Upper lobe of right lung (tissue), 1 donor: ENCODE data around the gene ZGLP1. TPM values are rescaled to one million over a fixed set of nuclear protein-coding genes. Genes with fewer than 3 reads are reported as not detected.

Experiments
- ATAC-seq: fragments of 200-7000 bp; cut with Tn5 transposase; one replicate; pipeline ENCODE4 v1.9.1; 2020; ENCODE audit warnings: mild to moderate bottlenecking, moderate library complexity
- DNase-seq: peaks from one replicate; pipeline ENCODE4 v3.0.0-alpha.2; 2020
- H3K27ac ChIP-seq: fragments of 200-600 bp; one replicate; pipeline ENCODE4 v1.8.0; 2022
- H3K27me3 ChIP-seq: fragments of 200-600 bp; one replicate; pipeline ENCODE4 v1.8.0; 2022; ENCODE audit warnings: mild to moderate bottlenecking
- H3K36me3 ChIP-seq: fragments of 200-600 bp; one replicate; pipeline ENCODE4 v1.8.0; 2022
- H3K4me1 ChIP-seq: fragments of 200-600 bp; one replicate; pipeline ENCODE4 v1.8.0; 2022
- H3K4me3 ChIP-seq: fragments of 200-600 bp; one replicate; pipeline ENCODE4 v1.8.0; 2022; ENCODE audit warnings: mild to moderate bottlenecking
- H3K9me3 ChIP-seq: fragments of 200-600 bp; one replicate; pipeline ENCODE4 v1.8.0; 2022
- CTCF ChIP-seq: fragments of 200-600 bp; IDR thresholded peaks from one replicate; pipeline ENCODE4 v1.8.0; 2022; ENCODE audit warnings: antibody characterized with exemption
- intact Hi-C: fragments of 100-400 bp; cut with DNase I; formaldehyde crosslinking; loops from one replicate; pipeline ENCODE4 v1.11.0; 2022
- total RNA-seq: library from RNA; stranded (reverse); fragmentation: NEBNext Ultra II Directional; extraction: Animal tissue kit (Norgen Biotek cat#: 25700); gene quantifications from one replicate; pipeline ENCODE4 v1.2.1, GENCODE V29; 2021
- donor health status: DM: no; HTN: yes; CAD: no; lungs with severe emphysema.

ZGLP1 gene
- total RNA-seq, 1 donor from 2014 or later: 3.8 TPM

- TF ChIP-seq CTCF: no peak
- H3K27ac ChIP-seq: no peak overlapping the region
- H3K4me1 ChIP-seq: peaks cover 11% of the 10 kb centered on the region
- intact Hi-C loops: no loop called here
- no peak overlapping the region for H3K4me3 ChIP-seq
- peak; percentile 51 for ATAC-seq
- H3K36me3 ChIP-seq: no peaks in the 10 kb centered on the region
- H3K9me3 ChIP-seq: no peaks in the 10 kb centered on the region
- peaks cover 5% of the 10 kb centered on the region for H3K27me3 ChIP-seq
- DNase-seq: no peak
Observed at GRCh38 chr19:10299545-10300458, 9.8 kb downstream of the ZGLP1 start.

DNA sequence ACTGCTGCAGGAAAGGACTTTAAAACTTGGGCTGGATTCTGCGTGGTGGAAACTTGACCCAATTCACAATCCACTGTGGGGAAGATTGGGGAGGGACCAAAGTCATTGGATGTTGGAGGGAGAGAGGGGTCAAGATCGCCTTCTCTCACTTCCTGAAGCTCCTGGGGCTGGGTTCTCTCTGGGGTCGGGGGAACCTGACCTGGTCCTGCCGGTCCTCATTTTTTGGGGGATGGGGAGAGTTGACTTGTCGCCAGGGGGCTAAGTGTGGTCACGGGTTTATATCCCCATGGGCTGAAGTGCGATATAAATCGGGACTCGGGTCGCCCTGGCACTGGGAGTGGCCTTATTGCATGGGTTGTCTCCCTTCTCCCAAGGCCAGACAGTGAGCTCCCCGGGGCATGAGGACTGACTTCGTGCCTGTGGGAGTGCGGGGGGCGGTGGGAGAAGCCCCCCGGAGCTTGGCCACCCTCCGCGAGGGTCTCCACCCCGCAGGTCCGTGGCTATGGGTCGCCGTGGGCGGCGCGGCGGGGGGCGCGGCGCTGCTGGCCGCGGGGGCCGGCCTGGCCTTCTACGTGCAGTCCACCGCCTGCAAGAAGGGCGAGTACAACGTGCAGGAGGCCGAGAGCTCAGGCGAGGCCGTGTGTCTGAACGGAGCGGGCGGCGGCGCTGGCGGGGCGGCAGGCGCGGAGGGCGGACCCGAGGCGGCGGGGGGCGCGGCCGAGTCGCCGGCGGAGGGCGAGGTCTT is 13.6 kb downstream of the ZGLP1 start:
- ATAC-seq: no peak
- DNase-seq: no peak
- no peaks in the 10 kb centered on the region for H3K36me3 ChIP-seq
- no peak overlapping the region for H3K27ac ChIP-seq
- peak overlapping the region; percentile 37 for H3K4me3 ChIP-seq
- peaks cover 29% of the 10 kb centered on the region for H3K27me3 ChIP-seq
- H3K4me1 ChIP-seq: peaks cover 28% of the 10 kb centered on the region
- intact Hi-C loops: no loop called here
- TF ChIP-seq CTCF: no peak
- no peaks in the 10 kb centered on the region for H3K9me3 ChIP-seq

- H3K9me3 ChIP-seq: no peaks in the 10 kb centered on the region
- peaks cover 34% of the 10 kb centered on the region for H3K27me3 ChIP-seq
- H3K27ac ChIP-seq: no peak overlapping the region
- ATAC-seq: peak; percentile 64
- peak; percentile 89 for DNase-seq
- intact Hi-C loops: no loop called here
- H3K4me1 ChIP-seq: peaks cover 35% of the 10 kb centered on the region
- TF ChIP-seq CTCF: peak; percentile 23
- no peaks in the 10 kb centered on the region for H3K36me3 ChIP-seq
- peak overlapping the region; percentile 37 for H3K4me3 ChIP-seq
Observed at GRCh38 chr19:10295305-10295846, 14.2 kb downstream of the ZGLP1 start.

- TF ChIP-seq CTCF: no peak
- Histone ChIP-seq H3K4me1 (peaks cover 45% of the 10 kb centered on the region), H3K4me3 (no peak overlapping the region), H3K9me3 (no peaks in the 10 kb centered on the region), H3K27ac (no peak overlapping the region), H3K36me3 (no peaks in the 10 kb centered on the region), H3K27me3 (peaks cover 36% of the 10 kb centered on the region)
- ATAC-seq (no peak), DNase-seq (no peak)
- intact Hi-C loops: no loop called here
Observed at GRCh38 chr19:10294368-10294697, 15.3 kb downstream of the ZGLP1 start.

GRCh38 chr19:10293637-10294367 is 15.8 kb downstream of the ZGLP1 start:
- H3K36me3 ChIP-seq: no peaks in the 10 kb centered on the region
- no peak overlapping the region for H3K27ac ChIP-seq
- H3K9me3 ChIP-seq: no peaks in the 10 kb centered on the region
- no peak for TF ChIP-seq CTCF
- peaks cover 50% of the 10 kb centered on the region for H3K4me1 ChIP-seq
- ATAC-seq (no peak), DNase-seq (no peak)
- intact Hi-C loops: no loop called here
- no peak overlapping the region for H3K4me3 ChIP-seq
- peaks cover 38% of the 10 kb centered on the region for H3K27me3 ChIP-seq
